Skin epidermis (tissue), 12 donors: ENCODE data around the gene KCNN1.
A peak's percentile ranks its signal among the peaks of the same experiment; 100 is the strongest.

Source experiments
- H3K27ac ChIP-seq, 21 experiments: fragments of 200-600 bp; sonication (generic) in 11 of 21; one replicate each; pipeline ENCODE4 v1.5.0; 2020; ENCODE audit warnings: mild to moderate bottlenecking in 3 of 21, inconsistent platforms in 2 of 21, moderate library complexity in 2 of 21
- H3K4me3 ChIP-seq, 7 experiments: fragments of 200-600 bp; sonication (generic) in 2 of 7; one replicate each; pipeline ENCODE4 v1.5.0; 2020; ENCODE audit warnings: inconsistent platforms in 2 of 7, mild to moderate bottlenecking in 2 of 7, moderate library complexity in 1 of 7

KCNN1 gene

DNA sequence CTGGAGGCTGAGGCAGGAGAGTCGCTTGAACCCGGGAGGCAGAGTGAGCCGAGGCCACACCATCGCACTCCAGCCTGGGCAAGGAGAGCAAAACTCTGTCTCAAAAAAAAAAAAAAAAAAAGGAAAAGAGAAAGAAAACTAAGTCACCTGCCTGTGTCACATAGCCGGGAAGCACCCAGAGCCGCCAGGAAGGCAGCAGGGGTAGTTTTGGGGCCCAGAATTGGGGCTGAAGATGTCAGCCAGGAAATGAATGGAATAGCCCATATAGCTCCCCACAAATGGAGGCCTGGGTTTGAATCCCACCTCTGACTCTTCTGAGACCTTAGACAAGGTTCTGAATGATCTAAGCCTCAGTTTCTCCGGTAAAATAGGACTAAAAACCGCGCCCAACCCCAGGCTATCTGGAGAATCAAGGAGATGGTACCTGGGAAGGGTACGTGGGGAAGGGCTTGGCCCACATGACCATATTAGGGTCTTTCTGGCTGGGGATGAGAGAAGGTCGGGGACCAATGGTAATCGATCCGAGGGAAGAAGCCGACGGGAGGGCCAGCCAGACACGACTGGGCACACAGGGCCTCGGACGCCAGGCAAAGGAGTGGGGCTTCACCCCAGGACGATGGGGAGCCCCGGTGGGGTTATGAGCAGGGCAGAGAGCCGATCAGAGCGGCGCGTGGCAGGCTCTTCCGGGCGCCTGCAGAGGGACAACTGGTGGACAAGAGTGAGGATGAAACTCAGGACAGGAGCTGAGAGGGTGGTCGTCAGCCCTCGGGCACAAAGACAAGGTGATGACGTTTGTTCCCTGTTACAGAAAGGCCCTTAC, 19.7 kb upstream of the KCNN1 start:
- H3K4me3 ChIP-seq: peak overlapping the region; percentile 55 to 81 (median 75)
- H3K27ac ChIP-seq: peak overlapping the region in 12 of 21 experiments; percentile 30 to 81 (median 63)

DNA sequence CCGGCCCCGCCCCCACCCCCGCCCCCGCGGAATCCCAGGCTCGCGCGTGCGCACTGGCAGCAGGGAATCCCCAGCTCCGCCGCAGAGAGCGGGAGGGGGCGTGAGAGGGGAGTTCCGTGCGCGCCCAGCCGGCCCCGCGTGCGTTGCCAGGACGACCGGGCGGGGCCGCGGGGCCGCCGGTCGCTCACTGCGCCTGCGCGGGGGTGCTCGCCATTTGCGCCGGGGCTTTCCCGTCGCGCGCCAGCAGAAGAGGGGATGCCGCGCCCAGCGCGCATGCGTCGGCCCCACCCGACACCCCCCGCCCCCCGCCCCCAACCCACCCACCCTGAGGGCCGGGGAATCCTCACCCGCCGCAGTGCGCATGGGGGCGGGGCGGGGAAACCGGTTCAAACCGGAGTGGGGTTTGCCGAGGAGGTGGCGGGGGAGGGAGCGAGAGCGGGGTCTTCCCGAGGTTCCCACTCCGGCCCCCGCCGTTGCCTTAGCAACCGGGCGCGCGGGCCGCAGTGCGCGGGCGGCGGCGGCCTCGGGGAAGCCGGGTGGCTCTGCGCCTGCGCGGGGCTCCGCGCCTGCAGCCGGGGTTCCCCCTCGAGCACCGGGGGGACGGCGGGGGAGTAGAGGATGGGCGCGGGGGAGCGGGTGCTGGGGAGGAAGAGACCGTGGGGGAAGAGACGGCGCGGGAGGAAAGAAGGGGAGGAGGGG, 18.9 kb upstream of the KCNN1 start:
- Histone ChIP-seq H3K27ac (peak overlapping the region in 20 of 21 experiments; percentile 47 to 82 (median 71)), H3K4me3 (peak overlapping the region; percentile 55 to 81 (median 75))

DNA sequence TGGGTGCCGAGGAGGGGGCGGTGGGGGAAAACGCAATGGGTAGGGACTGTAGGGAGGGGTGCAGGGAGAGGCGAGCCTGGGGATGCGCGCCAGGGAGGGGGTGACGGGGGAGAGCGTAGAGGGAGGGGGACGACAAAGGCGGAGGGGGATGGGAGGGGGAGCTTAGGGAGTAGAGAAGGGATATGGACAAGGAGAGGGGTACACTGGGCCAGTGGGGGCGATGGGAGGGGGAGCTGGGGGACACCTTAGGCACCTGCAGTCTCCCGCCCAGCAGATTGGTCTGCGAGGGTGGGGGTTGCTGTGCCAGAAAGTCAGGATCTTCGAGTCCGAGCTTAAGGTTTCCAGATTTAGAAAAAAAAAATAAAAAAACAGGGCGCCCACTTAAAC, 18.4 kb upstream of the KCNN1 start:
- H3K4me3 ChIP-seq: peak overlapping the region; percentile 55 to 81 (median 75)
- peak overlapping the region in 6 of 21 experiments; percentile 53 to 81 (median 74) for H3K27ac ChIP-seq

DNA sequence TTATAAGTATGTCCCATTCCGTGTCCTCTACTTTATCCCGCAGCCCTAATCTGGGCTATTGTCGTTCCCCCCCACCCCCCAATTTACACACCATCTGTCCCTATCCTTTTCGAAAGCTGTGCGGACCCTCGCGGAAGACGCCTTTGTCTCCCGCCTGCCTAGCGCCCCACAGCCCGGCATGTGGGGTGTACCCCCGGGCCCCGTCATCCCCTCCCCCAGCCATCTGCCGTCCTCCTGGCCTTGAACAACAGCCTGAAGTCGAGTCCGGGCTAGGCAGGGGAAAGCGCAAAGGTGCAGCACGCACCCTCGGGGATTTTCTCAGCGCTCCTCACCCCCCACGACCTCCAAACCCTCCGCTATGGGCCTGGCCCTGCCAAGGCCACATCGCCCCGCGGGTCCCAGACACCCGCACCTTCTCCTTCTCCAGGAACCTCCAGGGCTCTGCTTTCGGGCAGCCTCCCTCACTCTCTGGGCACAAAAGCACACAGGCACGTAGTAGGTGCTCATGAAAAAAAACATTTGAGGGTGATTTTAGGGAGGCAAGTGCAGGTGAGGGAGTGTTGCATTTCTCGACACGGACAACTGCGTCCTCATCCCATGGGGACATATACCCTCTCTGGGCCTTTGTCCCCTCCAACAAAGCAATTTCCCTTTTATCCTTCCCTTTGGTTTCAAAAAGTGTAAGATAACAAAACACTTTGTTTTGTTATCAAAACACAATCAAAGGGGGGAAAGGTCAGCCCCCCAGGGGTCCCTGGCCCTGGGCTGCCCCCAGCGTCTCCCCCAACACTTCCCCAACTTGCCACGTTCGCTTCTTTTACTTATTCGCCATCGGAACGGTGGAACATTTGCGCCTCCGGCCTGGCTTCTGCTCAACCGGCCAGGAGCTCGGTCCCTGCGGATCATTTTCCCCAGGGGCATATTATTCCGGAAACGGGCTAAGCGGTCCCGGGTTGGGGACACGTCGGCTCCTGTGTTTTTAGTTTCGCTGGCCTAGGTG, 17.7 kb upstream of the KCNN1 start:
- H3K4me3 ChIP-seq: peak overlapping the region in 3 of 7 experiments; percentile 55 to 77 (median 64)
- H3K27ac ChIP-seq: peak overlapping the region in 1 of 21 experiments; percentile 53

DNA sequence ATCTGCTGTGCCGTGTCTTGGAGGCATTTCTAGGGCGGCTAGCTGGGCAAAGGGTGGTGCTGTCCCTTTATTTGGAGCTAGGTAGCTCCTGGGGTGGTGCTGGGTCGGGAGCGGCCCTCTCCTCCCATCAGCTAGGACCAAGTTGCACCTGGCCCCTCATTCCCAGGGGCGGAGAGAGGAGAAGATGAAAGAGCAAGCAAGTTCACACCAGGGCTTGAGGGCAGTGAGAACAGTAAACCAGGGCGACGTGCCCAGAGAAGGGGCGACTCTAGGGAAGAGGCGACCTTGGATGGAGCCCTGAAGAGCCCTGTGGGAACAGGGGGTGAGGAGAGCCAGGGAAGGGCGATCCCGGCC, 17.0 kb upstream of the KCNN1 start:
- Histone ChIP-seq H3K4me3 (no peak overlapping the region), H3K27ac (no peak overlapping the region)

DNA sequence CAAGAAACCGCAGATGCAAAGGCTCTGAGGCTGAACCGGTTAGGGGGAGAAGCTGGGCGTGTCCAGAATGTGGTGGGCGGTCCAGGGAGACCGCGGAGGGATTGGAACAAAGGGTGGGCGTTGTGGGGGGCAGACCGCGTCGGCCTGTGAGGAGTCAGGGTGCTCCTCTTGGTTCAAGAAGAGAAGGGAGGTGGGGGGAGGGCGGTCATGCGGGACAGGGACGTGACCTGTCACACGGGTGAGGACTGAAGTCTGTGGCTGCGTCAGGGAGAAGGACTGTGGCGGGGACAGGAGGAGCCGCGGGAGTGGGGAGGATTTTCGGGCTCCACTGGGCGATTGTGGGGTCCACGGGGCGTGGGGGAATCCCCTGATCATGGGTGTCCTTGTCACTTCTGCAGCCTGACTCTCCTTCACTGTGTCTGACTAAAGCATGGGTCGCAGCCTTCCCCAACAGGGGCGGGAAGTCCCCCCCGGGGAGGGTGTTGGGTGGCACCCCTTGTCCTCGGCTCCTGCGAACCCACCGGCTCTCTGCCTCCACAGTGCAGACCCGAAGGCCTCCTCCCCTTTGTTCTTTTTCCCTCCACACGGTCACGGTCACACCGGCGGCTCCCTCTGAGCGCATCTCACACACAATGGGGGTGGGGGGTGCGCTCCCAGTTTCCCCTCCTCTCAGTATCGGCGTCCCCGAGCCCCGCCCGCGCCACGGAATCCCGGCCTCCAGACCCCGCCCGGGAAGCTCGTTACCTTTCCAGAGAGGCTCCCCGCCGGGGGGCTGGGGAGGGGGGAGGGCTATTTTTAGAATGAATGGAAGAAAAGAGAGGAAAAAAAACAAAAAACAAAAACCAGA, 16.4 kb upstream of the KCNN1 start:
- H3K27ac ChIP-seq: no peak overlapping the region
- no peak overlapping the region for H3K4me3 ChIP-seq

DNA sequence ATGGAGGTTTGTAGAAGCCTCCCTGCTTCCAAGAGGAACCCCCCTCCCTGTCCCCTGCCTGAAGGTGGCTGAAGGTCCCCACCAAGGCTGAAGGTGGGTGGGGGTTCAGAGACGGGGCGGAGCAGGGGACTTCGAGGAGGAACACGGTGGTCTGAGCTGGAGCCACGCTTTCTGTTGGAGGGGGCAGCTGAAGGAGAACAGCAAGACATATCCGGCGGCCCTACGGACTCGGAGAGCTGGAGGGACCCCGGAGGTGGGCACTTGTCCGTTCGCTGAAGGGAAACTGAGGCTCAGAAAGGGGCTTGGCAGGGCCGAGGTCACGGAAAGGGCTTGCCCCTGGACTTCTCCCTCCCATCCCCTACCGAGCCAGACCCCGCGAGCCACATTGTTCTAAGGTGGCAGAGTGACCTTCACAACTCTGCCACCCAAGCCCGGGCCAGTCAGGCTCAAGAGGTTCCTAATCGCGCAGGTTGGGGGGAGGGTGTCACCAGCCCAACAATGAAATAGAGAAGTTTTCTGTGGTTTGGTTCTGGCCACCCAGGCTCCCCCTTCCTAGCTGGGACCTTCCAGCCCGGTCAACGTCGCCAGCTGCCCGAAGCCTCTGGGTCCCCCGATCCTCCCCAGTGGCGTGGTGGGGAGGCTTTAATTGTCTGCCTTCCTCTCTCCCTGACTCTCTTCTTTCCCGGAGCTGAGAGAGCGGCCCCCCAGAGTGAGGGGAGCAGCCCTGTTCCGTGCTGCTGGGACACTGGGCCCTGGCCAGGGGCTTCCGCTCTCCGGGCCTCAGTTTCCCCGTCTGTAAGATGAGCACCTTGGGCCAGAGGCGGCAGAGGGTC, 15.5 kb upstream of the KCNN1 start:
- no peak overlapping the region for H3K27ac ChIP-seq
- no peak overlapping the region for H3K4me3 ChIP-seq

DNA sequence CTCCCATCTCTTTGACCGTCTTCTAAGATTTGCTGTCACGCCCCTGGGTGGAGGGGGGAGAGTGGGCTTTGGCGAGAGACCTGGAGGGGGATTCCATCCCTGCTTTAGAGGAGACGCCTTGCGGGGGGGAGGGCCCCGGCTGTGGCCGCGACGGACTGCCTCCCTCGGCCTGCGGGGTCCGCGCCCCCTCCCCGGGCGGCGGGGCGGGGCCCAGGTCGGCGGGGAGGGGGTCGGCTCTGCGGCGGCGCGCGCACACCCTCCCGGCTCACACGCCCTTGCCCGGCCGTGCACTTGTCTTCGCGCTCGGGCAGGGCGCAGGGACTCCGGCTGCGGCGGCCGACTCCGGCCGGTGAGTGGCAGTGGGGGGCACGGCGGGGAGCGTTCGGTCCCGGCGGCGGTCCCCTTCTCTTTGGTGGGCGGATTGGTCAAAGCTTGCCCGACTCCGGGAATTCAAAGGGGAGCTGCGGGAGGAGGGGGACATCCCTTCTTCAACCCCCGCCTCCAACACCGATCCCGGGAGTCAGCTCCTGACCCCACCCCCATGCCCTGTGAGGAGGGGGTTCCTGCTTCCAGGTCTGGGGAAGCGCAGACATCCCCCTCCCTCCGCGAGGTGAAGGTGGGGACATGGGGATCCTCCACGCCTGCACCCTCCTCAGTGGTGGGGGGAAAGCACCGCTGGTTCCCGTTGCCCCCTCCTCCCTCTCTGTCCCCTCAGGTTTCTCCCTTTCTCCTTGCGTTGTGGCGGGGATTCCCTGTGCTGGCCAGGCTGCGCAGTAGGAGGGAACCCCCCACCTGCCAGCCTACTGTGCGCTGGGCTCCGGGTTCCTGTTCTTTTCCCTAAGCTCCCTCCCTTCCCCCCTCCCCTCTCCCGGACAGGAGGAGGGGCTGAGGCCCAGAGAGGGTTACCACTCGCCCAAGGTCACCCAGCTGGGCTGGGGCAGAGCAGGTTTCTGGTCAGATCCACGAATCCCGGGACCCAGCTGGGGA, 14.6 kb upstream of the KCNN1 start:
- H3K27ac ChIP-seq: no peak overlapping the region
- no peak overlapping the region for H3K4me3 ChIP-seq

DNA sequence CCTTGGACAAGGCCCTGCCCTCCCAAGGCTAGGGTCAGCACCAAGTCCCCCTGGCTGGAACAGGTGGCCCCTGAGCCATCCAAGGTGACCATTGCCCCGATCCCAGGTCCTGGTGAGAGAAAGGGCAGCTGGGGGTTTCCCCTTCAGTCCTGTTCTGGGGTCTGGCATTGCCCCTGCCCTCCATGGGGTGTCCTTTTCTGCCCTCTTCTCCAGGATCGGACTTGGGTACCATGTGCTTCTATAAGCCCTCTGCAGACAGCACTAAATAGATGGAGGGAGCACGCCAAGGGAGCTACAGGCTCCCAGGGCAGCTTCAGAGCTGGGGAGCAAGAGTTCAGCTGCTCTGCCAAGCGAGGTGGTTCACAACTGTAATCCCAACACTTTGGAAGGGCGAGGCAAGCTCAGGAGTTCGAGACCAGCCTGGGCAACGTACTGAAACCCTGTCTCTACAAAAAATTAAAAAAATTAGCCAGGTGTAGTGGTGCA, 13.5 kb upstream of the KCNN1 start:
- Histone ChIP-seq H3K27ac (no peak overlapping the region), H3K4me3 (no peak overlapping the region)

DNA sequence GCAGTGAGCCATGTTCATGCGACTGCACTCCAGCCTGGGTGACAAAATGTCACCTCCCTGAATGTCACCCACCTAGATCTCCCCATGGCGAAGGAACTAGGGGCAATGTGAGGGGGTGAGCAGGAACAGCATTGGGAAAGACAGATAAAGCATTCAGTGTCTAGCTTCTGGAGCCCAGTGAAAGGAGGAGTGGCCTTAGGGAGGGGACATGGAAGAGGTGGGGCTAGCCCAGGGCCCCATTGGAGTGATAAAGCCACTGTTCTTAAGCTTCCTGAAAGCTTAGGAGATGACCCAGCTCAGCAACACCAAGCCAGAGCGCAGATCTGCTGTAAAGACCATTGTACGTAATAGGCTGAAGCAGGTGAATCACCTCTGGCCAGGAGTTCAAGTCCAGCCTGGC, 13.0 kb upstream of the KCNN1 start:
- Histone ChIP-seq H3K4me3 (no peak overlapping the region), H3K27ac (no peak overlapping the region)

DNA sequence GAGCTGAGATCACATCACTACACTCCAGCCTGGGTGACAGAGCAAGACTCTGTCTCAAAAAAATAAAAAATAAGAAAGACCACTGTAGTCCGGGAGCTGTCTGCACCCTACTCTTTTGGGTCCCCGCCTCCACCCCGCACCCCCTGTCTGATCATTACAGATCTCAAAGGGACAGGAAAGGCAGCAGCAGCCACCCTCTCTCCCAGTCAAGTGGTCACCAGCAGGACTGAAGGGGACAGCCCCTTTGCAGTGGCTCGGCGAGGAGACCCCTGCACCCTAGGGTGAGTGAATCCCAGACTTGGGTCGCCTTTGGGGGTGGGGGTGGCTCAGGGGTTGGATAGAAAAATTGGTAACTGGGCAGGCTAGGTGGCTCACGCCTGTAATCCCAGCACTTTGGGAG, 12.5 kb upstream of the KCNN1 start:
- Histone ChIP-seq H3K27ac (no peak overlapping the region), H3K4me3 (no peak overlapping the region)

DNA sequence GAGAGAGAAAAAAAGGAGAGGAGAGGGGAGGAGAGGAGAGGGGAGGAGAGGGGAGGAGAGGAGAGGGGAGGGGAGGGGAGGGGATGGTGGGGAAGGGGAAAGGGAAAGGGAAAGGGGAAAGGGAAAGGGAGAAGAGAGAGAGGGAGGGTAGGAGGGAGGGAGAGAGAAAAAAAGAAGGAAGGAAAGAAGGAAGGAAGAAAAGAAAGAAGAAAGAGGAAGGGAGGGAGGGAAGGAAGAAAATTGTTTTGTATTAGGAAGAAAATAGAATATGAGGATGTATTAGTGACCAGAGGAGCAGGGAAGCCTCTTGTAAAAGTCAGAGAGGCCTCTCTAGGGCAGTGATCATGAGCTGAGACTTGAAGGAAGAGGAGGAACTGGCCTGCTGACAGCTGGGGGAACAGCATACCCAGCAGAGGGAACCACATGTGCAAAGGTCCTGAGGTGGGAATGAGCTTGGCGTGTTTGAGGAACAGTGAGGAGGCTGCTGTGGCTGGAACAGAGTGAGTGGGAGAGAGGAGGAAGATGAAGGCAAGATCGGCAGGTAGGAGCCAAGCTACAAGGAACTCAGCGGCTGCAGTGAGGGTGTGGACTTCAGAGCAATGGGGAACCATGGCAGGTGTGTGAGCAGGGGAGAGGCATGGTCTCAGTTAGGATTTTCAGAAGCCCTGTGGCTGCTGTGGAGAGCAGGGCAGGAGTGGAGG, 9.6 kb upstream of the KCNN1 start:
- H3K27ac ChIP-seq: no peak overlapping the region
- no peak overlapping the region for H3K4me3 ChIP-seq

DNA sequence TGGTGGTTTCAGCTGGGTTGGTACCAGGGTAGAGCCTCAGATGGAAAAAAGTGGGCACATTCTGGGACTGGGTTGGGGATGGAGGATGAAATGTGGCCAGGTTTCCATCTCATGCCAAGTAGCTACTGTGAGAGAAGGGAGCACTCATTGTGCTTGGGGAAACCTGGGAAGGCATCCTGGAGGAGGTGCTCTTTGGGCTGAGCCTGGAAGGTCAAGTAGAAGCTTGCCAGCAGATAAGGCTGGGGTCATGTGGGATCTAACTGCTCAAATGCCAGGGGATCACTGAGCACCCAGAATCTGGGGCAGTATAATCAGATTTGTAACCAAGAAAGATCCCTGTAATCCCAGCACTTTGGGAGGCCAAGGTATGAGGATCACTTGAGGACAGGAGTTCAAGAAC, 9.0 kb upstream of the KCNN1 start:
- H3K4me3 ChIP-seq: no peak overlapping the region
- no peak overlapping the region for H3K27ac ChIP-seq

DNA sequence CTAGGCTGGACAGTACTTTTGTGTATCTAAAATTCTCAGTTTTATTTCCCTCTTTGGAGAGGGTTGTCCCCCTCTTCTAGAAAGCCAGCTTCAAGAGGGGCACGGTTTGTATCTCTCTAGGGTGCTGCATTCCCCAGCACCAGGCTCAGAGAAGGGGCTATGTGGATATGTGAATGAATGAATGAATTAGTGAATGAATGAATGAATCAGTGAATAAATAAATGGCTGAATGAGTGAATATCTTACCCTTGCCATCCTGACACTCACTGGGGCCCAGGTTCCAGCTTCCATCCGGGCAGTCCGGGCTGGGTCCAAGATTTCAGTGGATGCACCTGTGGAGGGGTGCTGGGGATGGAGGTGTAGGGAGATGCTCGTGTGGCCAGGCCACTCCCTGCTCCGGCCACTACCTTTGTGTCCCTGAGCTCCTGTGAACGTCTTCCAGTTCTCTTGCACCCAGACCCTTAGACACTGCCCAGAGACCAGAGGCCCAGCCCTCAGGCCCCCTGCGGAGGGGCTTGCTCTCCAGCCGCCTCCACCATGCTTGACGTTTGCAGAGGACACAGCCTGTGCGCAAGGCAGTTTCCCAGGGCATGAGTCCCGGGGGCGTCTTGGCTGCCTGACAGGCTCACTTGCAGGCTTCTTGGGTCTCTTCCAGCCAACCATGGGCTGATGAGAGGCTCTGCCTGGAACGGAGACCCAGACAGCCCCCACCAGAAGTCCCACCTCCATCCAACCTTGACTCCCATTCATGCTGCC, 2.8 kb upstream of the KCNN1 start:
- Histone ChIP-seq H3K27ac (no peak overlapping the region), H3K4me3 (no peak overlapping the region)

DNA sequence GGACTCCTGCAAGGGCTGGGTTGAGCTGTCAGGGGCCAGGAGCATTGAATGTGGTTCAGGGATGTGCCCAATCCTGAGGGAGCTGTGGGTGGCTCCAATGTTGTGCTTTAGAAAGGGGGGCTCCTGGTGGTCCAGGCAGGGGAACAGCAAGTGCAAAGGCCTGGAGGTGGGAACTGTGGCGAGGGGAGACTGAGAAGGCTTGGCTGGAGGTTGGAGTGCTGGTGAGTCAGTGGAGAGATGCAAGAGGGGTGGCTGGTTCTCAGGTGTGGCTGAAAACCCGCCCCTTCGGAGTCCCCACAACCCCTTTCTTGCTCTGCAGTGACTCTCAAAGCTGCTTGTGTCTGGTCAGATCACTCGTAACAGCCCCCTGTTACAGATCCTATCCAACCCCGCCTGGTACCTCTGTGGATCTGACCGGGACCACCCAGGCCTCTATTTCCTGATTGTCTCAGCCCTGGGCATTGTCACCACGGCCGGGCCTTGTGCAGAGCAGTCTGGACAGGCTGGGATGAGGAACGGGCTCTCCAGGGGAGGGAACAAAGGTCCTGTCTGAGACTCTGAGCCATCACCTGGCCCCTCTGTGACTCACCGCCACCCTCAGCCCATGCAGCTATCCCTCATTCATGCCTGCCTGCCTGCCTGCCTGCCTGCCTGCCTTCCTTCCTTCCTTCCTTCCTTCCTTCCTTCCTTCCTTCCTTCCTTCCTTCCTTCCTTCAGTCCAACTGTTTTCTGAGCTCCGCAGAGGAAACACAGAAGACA, 1.4 kb upstream of the KCNN1 start:
- Histone ChIP-seq H3K27ac (no peak overlapping the region), H3K4me3 (no peak overlapping the region)
